GM12875 (cell line): ENCODE results near the gene UNC5A.

Source experiments
- H3K4me3 ChIP-seq: one replicate; pipeline ENCODE4 v1.5.1; 2011; ENCODE audit warnings: low read depth, low read length, control low read depth
- CTCF ChIP-seq: IDR thresholded peaks from 2 replicates; pipeline ENCODE4 v1.5.1; 2011; ENCODE audit warnings: low read depth, mild to moderate bottlenecking, control low read depth, inconsistent platforms, low read length, moderate library complexity, borderline replicate concordance; ENCODE audit not compliant: insufficient read depth

Gene UNC5A

GRCh38 chr5:176830422-176830994 is 20.1 kb downstream of the UNC5A start:
- no peak overlapping the region for H3K4me3 ChIP-seq
- no peak for TF ChIP-seq CTCF

GRCh38 chr5:176830995-176831423 is 20.6 kb downstream of the UNC5A start:
- TF ChIP-seq CTCF: no peak
- no peak overlapping the region for H3K4me3 ChIP-seq

- no peak overlapping the region for H3K4me3 ChIP-seq
- no peak for TF ChIP-seq CTCF
These were observed 21.1 kb downstream of the UNC5A start for GRCh38 chr5:176831425-176831824.

- H3K4me3 ChIP-seq: no peak overlapping the region
- no peak for TF ChIP-seq CTCF
These were observed 21.8 kb downstream of the UNC5A start for GRCh38 chr5:176832162-176832561.

- H3K4me3 ChIP-seq: no peak overlapping the region
- no peak for TF ChIP-seq CTCF
These were observed 22.9 kb downstream of the UNC5A start for GRCh38 chr5:176833286-176833685.

GRCh38 chr5:176835918-176836317 is 25.6 kb downstream of the UNC5A start:
- H3K4me3 ChIP-seq: no peak overlapping the region
- TF ChIP-seq CTCF: no peak

- H3K4me3 ChIP-seq: no peak overlapping the region
- no peak for TF ChIP-seq CTCF
These were observed 26.7 kb downstream of the UNC5A start for GRCh38 chr5:176836811-176837706.
